HG02885 (cell line): Measurements from ENCODE around the gene ALOXE3.

ENCODE experiments used
- ATAC-seq: cut with Tn5 transposase; IDR thresholded peaks from one replicate; pipeline ENCODE4 v1.9.1; 2021; ENCODE audit warnings: mild to moderate bottlenecking; ENCODE audit not compliant: unreplicated experiment, poor library complexity

ALOXE3 gene

DNA sequence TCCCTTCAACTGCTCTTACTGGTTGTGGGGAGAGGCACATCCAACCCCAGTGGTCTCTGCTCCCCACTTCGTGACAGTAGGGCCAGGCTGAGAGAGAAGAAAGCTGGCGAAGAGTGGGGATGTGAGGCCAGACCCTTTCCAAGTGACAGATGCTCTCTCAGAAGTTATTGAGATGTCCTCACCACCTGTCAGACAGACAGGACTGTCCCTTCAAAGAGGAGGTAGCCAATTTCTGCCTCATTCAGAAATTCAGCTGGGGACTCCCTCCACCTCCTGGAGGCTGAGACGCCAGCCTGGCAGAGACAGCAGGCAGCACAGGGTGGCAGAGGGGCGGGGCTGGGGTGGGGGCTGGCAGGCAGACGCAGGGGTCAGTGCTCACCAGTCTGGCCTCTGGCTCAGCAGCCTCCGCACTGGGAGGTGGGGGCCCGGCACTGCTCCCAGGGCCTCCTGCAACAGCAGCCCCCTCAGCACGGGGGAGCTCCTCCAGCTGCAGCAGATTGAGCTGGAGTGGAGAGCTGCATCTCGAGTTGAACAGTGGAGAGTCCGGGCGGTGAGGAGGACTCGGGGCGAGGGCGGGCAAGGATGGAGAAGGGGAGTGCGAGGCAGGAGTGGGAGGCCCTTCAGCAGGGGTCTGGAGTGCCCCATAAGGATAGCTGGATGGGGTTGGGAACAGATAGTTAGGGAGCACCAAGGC is 24.7 kb upstream of the ALOXE3 start:
- no peak for ATAC-seq

- no peak for ATAC-seq
Measured at GRCh38 chr17:8142158-8142886, 24.0 kb upstream of the ALOXE3 start.

GRCh38 chr17:8141741-8142140 is 23.4 kb upstream of the ALOXE3 start:
- no peak for ATAC-seq

DNA sequence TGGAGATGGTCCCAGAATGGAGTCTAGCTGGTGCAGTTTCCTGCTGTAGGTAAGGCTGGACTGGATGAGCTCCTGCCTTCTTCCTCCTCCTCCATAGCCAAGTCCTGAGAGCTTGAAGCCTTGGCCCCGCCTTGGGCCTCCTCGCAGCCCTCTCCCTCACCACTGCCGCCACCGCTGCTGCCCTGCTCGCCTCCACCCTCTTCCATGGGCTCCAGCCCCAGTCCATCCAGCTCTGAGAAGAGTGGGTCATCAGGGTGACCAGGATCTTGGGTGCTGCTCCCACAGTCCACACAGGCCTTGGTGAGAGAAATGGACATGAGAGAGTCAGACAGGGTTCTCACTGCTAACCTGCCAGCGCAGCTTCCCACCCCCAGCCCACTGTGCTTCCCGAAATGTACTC is 22.7 kb upstream of the ALOXE3 start:
- no peak for ATAC-seq

DNA sequence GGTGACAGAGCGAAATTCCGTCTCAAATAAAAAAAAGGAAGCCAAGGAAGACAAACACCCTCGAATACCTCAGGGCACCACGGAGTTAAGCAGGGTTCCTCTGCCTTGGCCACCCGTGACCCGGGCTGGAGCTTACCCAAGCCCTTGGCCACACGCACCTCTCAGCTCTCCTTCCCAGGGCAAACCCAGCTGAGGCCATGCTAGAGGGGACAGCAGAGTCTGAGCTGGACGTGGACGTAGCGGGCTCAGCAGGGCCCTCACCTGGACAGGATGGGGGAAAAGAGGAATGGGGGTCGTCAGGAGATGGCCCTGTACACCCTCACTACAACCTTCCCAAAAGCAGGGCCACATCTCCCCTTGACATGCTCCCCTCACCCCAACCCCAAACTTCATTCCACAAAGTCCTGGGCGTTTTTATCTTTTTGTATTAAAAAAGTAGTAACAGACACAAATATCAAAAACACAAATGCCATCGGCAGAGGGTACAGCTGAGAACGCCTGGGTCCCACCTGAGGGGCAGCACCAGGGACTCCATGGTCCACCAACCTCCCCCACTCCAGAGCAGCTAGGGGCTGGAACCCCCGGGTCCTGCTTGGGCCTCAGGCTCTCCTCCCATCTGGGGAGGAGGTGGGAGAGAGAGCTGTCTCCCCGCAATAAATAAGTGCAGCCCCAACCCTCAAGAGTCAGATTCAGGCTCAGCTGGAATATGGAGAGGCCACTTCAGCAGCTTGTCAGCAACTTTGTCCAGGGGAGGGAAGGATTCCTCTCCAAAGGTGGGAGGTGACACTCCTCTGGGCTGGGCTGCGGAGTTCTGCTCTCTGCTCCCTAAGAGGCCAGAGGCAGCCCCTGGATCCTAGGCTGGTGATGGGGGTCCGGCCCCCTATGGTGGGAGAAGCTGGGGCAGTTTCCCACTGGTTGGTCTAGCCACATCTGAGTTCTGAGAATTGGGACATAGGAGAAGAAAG is 22.0 kb upstream of the ALOXE3 start:
- ATAC-seq: no peak

DNA sequence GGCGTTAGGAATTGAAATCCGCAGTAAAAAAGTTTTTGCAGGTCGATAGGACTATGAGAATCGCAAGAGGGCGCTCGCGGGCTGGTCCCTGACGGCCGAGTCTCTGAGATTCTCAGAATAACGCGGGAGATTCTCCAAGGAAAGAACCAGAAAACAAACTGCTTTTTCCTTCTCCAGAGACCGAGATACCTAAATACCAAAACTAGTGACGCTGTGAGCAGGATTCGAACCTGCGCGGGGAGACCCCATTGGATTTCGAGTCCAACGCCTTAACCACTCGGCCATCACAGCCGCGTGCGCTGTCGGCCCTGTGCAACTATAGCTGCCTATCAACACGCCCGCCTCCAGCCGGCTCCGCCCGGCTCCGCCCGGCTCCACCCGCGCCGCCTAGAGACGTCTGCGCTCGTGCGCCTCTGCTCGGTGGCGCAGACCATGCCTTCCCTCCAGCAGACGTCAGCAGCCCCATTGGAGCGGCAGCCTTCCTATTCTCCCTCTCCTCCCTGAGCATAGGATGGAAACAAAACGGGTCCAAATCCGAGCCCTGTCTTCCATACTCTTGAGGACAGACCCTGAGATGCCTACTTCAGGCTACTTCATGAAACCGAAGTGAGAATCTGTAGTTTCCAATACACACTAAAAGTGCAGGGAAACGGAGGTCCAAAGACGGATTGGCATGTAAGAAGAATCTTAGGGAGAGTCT is 20.5 kb upstream of the ALOXE3 start:
- peak; percentile 91 for ATAC-seq

DNA sequence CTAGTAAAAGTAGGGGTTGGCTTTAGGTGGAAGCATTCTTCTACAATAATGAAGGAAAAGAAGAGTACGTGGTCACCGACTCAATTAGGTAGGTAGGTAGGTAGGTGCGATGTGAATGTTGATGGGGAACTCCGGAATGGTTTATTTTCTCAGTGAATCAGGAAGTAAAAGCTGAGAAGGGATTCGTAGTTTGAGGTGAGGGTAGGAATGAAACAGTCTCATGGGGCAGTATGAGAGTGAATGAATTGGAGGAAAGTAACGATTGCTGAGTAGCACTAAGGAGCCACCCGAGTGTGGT is 20.0 kb upstream of the ALOXE3 start:
- ATAC-seq: no peak

- ATAC-seq: no peak
Measured at GRCh38 chr17:8137645-8138373, 19.5 kb upstream of the ALOXE3 start.

GRCh38 chr17:8133941-8134340 is 15.6 kb upstream of the ALOXE3 start:
- ATAC-seq: no peak

DNA sequence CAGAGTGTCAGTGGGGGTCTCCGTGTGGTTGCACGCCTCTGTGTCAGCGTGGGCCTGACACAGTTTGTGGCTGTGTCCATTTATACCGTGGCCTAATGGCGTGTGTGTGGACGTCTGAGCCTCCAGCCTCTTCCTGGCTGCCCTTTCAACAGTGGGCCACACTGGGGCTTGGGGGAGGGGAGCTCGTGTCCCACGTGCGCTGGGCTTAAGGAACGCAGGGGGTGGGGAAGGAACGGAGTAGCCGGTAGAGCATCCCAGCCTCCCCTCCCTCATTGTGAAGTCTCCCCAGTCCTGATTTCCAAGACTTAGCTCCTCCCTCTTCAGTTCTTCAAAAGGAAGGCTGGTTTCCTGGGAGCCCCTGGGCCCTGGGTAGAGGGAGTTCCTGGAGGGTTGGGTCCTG is 15.1 kb upstream of the ALOXE3 start:
- no peak for ATAC-seq

DNA sequence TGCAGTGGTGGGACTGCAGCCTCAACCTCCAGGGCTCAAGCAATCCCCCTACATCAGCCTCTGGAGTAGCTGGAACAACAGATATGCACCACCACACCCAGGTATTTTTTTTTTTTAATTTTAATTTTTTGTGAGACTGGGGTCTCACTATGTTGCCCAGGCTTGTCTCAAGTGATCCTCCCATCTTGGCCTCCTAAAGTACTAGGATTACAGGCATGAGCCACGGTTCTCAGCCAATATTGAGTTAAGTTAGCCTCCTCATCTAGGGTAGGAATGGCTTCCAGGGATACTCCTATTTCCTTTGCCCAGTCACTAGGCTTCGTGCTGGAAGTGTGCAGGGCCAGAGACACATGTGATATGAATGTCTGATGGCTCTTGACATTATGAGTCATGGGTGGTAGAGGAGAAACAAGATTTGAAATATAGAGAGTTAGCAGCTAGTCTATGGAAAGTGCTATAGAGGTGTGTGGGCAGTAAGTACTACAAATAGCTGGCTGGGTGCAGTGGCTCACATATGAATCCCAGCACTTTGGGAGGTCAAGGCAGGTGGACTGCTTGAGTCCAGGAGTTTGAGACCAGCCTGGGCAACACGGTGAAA is 13.6 kb upstream of the ALOXE3 start:
- ATAC-seq: no peak

DNA sequence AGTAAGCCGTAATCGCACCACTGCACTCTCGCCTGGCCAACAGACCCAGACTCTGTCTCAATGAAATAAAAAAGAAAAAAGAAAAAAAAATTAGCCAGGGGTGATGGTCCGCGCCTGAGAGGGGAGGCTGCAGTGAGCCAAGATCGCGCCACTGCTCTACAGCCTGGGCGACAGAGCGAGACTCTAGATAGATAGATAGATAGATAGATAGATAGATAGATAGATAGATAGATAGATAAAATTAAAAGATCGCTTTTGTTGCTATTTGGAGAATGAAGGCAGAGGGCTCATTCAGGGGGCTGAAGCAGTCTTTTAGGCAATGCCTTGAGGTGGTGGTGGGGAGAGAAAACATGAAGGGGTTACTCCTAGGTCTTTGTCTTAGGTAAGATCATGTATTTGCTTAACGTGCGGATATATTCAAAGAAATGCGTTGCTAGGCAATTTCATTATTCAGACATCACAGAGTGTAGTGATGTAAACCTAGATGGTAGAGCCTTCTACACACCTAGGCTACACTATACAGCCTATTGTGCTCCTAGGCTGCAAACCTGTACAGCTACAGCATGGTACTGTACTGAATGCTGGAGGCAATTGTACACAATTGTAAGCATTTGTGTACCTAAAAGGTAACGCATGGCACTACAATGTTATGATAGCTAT is 9.9 kb upstream of the ALOXE3 start:
- no peak for ATAC-seq

DNA sequence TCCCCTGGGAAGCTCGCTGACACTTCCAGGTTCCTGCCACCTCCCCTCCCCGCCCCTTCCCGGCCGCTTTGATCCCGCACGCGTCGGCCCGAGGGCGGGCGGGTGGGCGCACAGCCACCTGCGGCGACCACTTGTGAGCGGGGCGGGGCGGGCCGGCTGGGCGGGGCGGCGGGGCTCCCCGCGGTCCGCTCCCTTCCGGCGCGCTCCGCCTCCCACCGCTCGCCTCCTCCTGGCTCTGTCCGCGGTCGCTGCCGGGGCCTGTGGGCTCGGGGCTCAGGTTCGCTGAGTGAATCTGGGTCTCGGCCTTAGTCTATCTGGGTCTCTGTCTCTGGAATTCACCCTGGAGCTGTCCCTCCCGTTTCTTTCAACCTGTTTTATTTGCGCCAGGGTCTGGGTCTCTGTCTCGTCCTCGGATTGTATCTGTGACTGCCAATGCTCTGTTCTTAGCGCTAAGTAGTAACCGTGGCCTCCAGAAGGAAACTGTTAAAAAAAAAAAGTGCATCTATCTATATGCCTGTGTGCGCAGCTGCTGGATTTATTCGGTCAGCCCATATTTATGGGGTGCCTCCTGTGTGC is 8.3 kb upstream of the ALOXE3 start:
- ATAC-seq: no peak

- ATAC-seq: no peak
Measured at GRCh38 chr17:8125947-8126490, 7.7 kb upstream of the ALOXE3 start.

DNA sequence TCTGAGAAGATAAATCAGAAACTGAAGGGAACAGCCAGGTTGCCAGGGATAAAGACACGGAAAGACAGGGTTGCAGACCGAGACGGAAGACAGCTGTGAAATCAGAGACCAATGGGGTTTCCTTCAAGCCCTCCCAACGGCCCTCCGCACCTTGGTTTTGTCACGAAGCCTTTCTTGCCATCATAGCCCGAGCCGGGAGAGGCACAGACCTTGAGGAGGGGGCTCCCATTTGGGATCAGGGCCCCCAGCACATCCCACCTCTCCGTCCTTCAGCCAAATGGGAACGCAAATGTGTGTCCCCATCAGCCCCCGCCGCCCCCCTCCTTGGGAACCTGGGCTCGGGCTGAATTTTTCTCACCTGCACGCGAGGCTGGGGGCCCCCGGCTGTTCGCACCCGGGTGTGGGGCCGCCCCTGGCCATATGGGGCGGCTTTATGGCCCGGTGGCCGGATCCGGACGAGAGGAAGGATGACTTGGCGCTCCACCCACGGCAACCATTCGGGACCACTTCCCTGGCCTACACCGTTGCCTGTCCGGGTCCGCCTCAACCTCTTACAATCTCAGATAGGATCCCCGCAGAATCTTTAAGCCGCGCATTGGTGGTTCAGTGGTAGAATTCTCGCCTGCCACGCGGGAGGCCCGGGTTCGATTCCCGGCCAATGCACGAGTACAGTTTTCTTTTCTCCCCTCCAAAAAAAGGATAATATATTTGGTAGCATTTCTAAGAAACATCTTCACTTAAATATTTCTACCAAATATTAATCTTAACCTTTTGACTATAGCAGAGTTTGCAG is 7.0 kb upstream of the ALOXE3 start:
- ATAC-seq: peak; percentile 31

- ATAC-seq: no peak
Measured at GRCh38 chr17:8124350-8125153, 6.2 kb upstream of the ALOXE3 start.
